Calu3 (cell line): Measurements from ENCODE around the gene PJA1. TPM values are rescaled to one million over a fixed set of nuclear protein-coding genes. Genes with fewer than 3 reads are reported as not detected.

ENCODE experiments used
- BruUV-seq: library from RNA; stranded (reverse); fragments of 400-500 nt; replicated peaks from 2 replicates; lab custom pipeline; 2021; lab: Mats Ljungman, UMichigan
- CTCF ChIA-PET: fragments of 300-600 bp; sonication (Branson Sonifier 250); formaldehyde crosslinking; loops from one replicate; lab custom pipeline; 2022; ENCODE audit warnings: antibody characterized with exemption; lab: Charles Lee
- DNase-seq: peaks from one replicate; pipeline ENCODE4 v3.0.0; 2022
- H3K27ac Mint-ChIP-seq: one replicate; pipeline ENCODE4 v1.8.0; 2022; ENCODE audit warnings: mixed read lengths; ENCODE audit not compliant: unreplicated experiment
- H3K27me3 Mint-ChIP-seq: one replicate; pipeline ENCODE4 v1.8.0; 2022; ENCODE audit warnings: mixed read lengths; ENCODE audit not compliant: unreplicated experiment
- H3K36me3 Mint-ChIP-seq: one replicate; pipeline ENCODE4 v1.8.0; 2022; ENCODE audit warnings: mild to moderate bottlenecking, moderate library complexity, mixed read lengths; ENCODE audit not compliant: insufficient read depth, unreplicated experiment
- H3K4me1 Mint-ChIP-seq: one replicate; pipeline ENCODE4 v1.8.0; 2022; ENCODE audit warnings: mild to moderate bottlenecking, low read depth, mixed read lengths; ENCODE audit not compliant: unreplicated experiment
- H3K4me3 Mint-ChIP-seq: one replicate; pipeline ENCODE4 v1.8.0; 2022; ENCODE audit warnings: mild to moderate bottlenecking, low read depth, moderate library complexity, mixed read lengths; ENCODE audit not compliant: unreplicated experiment
- H3K9me3 Mint-ChIP-seq: one replicate; pipeline ENCODE4 v1.8.0; 2022; ENCODE audit warnings: low read depth, mixed read lengths; ENCODE audit not compliant: unreplicated experiment
- CTCF ChIP-seq: fragments of 200-600 bp; IDR thresholded peaks from one replicate; pipeline ENCODE4 v1.8.0; 2022; ENCODE audit warnings: antibody characterized with exemption; ENCODE audit not compliant: unreplicated experiment
- intact Hi-C: fragments of 100-400 bp; cut with micrococcal nuclease; formaldehyde crosslinking; loops from one replicate; pipeline ENCODE4 v1.10.0; 2022; ENCODE audit not compliant: unreplicated experiment
- total RNA-seq: library from RNA; stranded (reverse); gene quantifications from 2 replicates; pipeline ENCODE4 v1.2.3, GENCODE V29; 2022

PJA1 gene
- total RNA-seq, 1 experiment from 2014 or later, result 45.6 TPM

DNA sequence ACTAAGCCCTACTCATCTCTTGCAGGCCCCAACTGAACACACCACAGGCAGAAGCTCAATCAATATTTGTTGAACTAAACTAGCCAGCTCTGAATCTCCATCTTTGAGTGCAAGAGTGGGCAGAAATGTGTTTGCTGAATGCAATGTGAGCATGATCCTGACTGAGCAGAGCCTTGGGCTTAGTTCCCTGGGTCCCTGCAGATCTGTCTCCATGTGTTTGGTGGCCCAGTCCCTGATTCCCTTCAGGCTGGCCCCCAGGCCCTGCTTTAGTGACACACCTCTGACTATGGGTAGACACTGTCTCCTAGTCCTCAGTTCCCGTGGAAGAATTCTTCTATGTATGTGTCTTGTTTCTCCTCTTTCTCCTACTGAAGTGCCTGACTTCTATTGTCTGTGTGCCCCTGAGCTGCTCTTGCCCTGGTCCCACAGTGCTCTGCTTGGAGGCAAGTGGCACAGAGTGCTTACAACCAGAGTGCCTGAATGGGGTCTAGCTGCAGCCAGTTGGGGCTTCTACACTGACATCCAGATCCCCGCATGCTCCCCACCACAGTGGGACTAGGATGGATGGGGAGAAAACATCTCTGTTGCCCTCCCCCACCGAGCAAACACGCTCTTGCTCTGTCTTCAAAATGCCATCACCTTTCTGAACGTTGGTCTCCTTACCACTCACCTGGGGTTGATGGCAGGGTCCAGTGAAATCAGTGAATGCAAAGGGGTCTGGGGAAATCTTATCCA, 9.3 kb downstream of the PJA1 start:
- no peaks in the 10 kb centered on the region for H3K9me3 Mint-ChIP-seq
- BruUV-seq, result no TSS peak
- CTCF ChIA-PET, result interaction anchor here (0.7 kb wide), 1 partner anchor 127 kb away, joined by 4 read pairs; no protein-coding TSS in a partner anchor
- H3K4me3 Mint-ChIP-seq, result no peak overlapping the region
- no peak for DNase-seq
- H3K4me1 Mint-ChIP-seq, result peaks cover 31% of the 10 kb centered on the region
- intact Hi-C loops, result loop anchor here (5.0 to 10.0 kb wide), 2 partner anchors 129 to 231 kb away; no protein-coding TSS in a partner anchor
- no peaks in the 10 kb centered on the region for H3K27me3 Mint-ChIP-seq
- no peaks in the 10 kb centered on the region for H3K36me3 Mint-ChIP-seq
- TF ChIP-seq CTCF, result no peak
- no peak overlapping the region for H3K27ac Mint-ChIP-seq

- Mint-ChIP-seq H3K27ac (no peak overlapping the region), H3K27me3 (no peaks in the 10 kb centered on the region), H3K9me3 (no peaks in the 10 kb centered on the region), H3K36me3 (peaks cover 14% of the 10 kb centered on the region), H3K4me1 (peaks cover 30% of the 10 kb centered on the region), H3K4me3 (no peak overlapping the region)
- BruUV-seq, result no TSS peak
- intact Hi-C loops, result loop anchor here (10.0 kb wide), 1 partner anchor 131 kb away; no protein-coding TSS in a partner anchor
- TF ChIP-seq CTCF, result no peak
- no peak for DNase-seq
- CTCF ChIA-PET, result interaction anchor here (0.6 kb wide), 1 partner anchor 463 kb away, joined by 4 read pairs; no protein-coding TSS in a partner anchor
Measured at GRCh38 chrX:69154051-69154450, 11.2 kb downstream of the PJA1 start.

DNA sequence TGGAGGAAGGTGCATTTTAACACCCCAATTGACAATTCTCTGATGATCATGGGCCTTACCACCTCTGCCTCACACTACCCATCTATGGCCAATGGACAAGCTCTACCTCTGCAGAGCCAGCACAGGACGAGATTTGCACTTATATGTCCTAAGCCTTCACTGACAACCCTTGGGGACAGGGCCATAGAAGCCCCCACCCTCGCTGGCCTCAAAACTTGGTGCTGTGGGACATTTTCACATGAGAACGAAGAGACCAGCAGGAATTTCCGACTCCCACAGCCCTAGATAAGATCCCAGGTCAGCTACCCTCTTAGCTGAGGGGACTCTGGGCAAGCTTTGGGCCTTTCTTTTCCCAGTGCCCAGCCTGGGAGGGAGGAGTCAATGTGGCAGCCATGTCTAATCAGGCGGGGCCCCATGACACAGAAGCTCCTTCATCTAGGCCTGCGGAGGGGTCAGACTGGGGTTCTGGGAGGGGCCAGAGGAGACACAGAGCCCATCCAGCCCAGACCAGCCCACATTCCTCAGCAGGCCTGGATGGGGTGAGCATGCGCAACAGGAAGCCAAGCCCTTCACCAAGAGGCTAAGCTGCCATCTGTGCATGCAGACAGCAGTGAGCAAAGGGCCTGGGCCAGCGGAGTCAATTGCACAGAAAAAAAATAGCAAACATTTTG, 12.1 kb downstream of the PJA1 start:
- intact Hi-C loops, result loop anchor here (10.0 kb wide), 1 partner anchor 132 kb away; no protein-coding TSS in a partner anchor
- no TSS peak for BruUV-seq

More for the DNA sequence above, 12.1 kb downstream of the PJA1 start:
- Mint-ChIP-seq H3K4me1 (peaks cover 32% of the 10 kb centered on the region), H3K27me3 (no peaks in the 10 kb centered on the region), H3K36me3 (peaks cover 14% of the 10 kb centered on the region), H3K9me3 (no peaks in the 10 kb centered on the region), H3K4me3 (no peak overlapping the region), H3K27ac (peak overlapping the region; percentile 72)
- peak; percentile 74 for DNase-seq
- no peak for TF ChIP-seq CTCF
- CTCF ChIA-PET, result no interaction called here
